Hematopoietic multipotent progenitor cell treated with erythropoietin and hydrocortisone succinate and interleukin-3 and kit ligand, for 6 days (in vitro differentiated cells): ENCODE measurements around the gene ASL.
"Not testable (repeated sequence)": the region's sequence is repeated elsewhere in the genome, so short reads cannot be mapped to it uniquely, and the experiment has no call there.

Experiments used
- DNase-seq: peaks from one replicate; pipeline ENCODE4 v3.0.0-alpha.2; 2015

ASL gene

DNA sequence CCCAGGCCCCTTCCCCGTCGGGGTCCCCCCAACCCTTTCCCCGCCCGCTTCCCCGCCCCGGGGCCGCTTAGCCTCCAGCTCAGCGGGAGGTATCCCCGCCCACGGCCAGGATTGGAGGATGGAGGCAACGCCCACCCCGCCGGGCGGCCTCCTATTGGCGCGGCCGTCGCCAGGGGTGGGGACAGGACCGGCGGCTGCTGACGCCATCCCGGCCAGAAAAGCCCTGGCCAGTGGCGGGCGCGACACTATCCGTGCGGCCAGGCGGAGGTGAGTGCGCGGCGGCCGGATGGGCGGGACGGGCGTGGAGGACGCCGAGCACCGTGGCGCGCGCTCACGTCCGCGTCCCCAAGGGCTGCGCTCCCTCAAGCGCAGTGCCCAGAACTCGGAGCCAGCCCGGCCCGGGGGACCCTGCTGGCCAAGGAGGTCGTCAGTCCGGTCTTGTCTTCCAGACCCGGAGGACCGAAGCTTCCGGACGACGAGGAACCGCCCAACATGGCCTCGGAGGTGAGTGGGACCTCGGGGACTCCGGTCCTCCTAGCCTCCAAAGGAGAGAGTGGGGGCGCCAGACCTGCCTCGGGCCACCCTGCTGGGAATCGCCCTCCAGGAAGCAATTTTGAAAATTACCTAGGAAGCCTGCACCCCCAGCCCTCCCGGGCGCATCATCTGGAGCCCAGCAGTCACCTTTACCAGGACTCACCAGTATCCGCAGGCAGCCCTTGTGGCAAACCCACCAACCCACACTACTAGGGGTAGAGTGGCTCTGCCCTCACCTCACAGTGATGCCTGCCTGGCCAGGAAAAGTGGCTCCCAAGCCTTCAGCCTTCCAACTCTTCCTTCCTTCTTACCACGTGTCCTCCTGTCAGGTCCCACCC is at the start of gene ASL:
Gene ASL (plus strand): TSS at position 230 of the 872 bp plus-strand sequence. CDS start 263 bp downstream, at position 493.
- DNase-seq: peak; percentile 97

DNA sequence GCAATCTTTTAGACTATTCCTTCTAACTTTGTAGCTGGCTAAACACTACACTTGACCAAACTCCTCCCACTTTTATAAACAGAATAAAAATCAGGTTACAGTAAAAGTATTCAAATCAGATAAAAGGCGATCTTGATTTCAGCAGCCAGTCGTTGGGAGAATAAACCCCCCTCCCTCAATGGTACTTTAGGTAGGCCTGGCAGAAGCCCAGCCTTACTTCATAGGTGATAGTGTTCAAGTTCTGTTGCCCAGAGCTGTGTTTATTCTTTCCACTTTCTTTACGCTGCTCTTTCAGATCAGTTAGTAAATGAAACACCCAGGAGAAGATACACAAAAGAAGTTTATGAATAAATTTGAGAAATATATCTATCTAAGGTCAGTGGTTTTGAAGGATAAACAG is 47.3 kb upstream of the ASL start:
- not testable (repeated sequence) for DNase-seq

DNA sequence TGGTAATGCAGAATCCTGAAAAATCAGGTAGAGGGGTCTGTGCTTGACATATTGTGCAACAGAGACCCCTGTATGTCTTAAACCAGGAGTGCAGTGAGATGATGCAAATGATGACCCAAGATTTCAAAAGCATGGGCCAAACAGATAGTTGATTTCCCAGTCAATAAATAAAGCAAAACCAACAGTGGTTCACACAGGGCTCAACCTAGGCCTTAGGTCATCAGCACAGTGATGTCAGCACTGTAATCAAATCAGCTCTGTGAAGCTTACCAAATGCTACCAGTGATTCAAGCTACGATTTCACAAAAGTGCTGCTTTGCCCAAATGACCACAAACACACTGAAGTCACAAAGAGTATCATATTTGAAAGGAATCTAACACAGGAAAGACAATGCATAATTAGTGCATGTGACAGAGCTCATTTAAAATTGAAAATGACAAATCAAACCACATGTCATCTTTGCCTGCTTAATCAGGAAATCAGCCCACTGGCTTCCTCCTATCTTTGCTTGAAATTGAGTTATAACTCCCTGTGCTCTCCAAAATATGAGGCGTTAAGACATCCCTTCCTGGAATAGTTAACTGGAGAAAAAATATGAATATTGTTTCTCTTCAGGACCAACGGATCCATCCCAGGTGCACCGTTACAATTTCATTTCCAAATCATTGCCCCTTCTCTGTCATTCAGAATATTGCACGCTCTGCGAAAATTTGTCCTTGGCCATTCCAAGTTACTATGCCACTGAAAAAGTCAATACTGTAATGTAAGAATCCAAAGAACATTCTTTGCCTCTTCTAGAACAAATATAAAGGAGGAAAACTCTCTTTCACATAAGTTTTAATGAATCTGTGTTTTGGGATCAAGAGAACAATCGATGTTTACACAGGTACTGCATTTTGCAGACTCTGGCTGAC is 41.9 kb upstream of the ASL start:
- DNase-seq: no peak

GRCh38 chr7:66034436-66035010 is 41.1 kb upstream of the ASL start:
- DNase-seq: not testable (repeated sequence)

GRCh38 chr7:66036382-66036781 is 39.2 kb upstream of the ASL start:
- no peak for DNase-seq

DNA sequence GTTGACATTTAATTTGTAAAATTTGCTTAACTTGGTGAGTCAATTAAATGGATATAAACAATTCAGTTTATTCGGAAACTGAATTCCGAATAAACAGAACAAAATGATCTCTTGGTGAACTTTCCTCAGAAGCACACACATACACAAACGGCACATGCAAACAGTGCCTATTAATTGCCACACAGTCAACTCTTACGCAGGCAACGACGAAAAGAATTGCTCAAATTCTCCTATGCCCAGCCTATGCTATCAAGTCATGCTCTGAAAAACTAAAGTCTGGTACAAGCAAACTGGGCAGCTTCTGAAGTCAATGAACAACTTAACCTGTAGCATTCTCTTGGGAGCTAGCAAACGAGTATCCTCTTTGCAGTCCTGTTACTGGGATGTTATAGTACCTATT is 38.8 kb upstream of the ASL start:
- DNase-seq: no peak

DNA sequence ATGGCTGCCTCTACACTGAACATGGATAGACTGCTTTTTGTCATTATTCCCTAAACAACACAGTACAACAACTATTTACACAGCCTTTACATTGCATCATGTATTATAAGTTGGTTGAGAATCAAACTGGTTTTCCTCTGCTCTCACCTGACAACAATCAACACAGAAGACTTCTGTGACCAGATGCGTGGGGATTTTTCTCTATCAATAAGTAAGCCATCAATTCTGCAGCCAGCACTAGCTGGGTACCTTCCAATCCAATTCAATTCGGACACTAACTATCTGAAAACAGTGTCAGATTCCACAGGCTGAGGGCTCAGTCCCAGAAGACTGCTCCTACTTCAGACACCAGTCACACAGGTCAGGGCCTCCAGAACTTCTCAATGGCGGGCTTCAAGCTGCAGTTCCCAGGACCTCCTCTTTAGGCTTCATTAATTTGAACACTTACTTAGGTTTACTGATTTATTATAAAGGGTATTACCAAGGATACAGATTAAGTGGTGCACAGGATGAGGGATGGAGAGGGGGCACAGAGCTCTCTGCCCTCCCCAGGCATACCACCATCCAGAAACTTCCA is 36.4 kb upstream of the ASL start:
- no peak for DNase-seq

DNA sequence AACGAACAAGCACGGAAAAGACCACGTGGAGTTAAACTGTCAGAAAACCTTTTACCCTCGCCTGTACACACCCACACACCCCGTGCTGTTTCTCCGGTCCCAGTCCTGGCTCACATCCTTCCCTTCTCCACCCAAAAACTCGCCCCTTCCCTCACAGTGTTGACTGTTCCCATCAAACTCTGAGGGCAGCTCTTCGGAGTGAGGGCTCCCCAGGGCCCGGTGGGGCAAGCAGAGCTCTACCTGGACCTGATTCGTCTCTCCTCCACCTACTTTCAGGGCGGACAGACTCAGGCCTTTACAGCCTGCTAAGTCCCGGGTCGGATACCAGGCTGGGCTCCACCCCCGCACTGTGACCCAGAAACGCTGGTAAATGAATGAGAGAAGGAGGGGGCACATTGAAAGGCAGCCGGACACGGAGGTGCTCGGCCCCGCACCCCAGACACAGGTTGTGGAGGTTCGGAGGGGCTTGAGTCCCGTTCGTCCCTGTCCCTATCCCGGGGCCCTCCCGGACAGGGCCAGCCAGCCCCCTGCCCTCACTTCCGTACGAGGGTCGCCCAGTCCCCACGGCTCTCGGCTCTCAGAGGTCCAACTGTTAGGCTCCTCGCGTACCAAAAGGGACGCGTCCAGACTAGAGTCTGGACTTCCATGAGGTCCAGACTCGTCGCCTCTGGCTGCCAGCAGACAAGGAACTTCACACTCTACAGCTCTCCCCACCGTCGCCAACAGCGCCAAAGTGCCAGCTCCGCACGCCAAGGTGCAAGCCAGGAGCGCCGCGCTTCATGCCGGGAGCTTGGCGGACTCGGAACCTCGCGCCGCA is 31.7 kb upstream of the ASL start:
- DNase-seq: peak; percentile 68

DNA sequence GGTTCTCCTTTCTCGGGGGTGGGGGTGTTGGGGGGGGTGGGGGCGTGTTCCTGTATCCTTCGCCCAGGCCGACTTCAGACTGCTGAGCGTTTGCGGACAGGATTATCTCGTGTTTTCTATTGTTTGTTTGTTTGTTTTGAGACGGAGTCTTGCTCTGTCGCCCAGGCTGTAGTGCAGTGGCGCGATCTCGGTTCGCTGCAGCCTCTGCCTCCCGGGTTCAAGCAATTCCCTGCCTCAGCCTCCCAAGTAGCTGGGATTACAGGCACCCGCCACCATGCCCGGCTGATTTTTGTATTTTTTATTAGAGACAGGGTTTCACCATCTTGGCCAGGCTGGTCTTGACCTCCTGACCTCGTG is 31.1 kb upstream of the ASL start:
- DNase-seq: not testable (repeated sequence)

- DNase-seq: no peak
Observed at GRCh38 chr7:66047426-66047825, 28.2 kb upstream of the ASL start.

GRCh38 chr7:66049886-66050285 is 25.7 kb upstream of the ASL start:
- DNase-seq: not testable (repeated sequence)

DNA sequence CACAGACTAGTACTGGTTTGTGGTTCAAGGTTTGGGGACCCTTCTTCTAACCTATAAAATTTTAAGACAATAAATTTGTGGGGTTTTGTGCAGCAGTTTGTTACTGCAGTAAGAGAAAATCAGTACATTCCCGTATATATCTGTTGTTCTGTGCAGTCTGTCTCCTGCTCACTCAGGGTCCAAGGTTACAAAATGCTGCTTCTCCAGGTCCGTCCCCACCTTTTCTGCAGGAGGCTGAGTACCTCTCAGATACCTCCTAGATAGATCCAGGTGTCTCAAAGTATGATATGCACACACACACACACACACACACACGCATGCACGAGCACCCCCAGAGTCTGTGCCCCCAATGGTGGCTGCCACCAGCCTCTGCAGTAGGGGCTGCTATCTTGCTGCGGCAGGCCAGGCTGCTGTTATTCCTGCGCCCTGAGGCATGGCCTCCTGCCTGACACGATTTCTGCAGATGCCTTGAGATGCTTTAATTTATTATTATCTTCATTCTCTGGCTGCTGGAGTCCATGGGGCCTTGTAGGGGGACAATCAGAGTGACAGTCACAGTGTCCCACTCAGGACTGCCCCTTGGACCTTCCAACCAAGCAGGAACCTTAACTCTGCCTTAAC is 25.2 kb upstream of the ASL start:
- no peak for DNase-seq

DNA sequence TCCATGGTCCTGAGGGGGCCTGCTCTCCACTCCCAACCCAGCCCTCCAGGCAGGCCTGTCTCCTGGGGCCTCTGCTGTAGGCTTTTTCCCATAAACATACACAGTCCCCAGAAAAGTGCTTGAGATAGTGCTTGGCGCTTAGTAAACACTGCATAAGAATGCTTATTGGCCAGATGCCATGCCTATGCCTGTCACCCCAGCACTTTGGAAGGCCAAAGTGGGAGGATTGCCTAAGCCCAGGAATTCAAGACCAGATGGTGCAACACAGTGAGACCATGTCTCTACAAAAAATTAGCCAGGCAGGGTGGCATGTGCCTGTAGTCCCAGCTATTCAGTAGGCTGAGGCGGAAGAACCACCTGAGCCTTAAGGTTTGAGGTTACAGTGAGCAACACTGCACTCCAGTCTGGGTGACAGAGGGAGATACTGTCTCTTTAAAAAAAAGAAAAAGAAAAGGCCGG is 24.6 kb upstream of the ASL start:
- no peak for DNase-seq

- DNase-seq: no peak
Observed at GRCh38 chr7:66052447-66052846, 23.2 kb upstream of the ASL start.

DNA sequence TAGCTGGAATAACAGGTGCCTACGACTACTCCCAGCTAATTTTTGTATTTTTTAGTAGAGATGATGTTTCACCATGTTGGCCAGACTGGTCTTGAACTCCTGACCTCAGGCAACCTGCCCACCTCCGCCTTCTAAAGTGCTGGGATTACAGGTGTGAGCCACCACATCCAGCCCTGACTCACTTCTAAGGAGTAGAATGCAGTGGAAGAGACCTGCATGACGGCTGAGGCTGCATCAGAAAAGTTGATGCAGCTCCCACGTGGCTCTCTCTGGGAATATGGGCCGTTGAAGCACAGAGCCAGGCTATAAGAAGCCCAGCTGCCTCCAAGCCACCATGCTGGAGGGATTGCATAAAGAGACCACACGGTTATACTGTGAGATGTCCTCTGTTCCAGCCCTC is 21.6 kb upstream of the ASL start:
- DNase-seq: no peak

GRCh38 chr7:66055321-66055956 is 20.2 kb upstream of the ASL start:
- DNase-seq: no peak

DNA sequence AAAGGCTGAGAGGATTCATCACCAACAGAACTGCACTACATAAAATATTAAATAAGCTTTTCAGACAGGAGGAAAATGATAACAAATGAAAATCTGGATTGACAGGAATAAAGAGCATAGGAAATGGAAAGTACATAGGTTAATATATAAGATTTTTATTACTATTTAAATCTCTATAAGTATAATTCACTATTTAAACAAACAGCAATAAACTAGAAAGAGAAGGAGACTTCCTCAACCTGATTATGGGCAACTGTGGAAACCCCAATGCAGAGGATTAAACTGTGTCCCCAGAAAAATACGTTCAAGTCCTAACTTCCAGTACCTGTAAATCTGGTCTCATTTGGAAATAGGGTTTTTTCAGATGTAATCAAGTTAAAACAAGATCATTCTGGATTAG is 14.8 kb upstream of the ASL start:
- DNase-seq: no peak

DNA sequence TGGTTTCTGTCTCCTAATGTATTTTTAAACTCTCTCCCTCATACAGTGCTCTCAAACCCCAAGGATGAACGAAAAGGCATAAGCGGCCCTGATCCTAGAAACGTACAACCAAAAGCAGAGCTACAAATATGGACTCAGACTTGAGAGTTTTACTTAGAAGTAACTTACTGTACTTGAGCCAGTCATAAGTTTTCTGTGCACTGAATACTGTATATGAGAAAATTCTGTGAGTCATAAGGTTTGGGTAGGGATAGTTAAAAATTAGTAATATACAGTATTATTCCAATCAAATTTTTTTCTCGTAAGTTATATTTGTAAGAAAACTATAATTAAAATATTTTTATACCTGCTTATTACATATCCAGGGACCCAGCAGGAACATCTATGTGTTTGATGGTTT is 5.9 kb upstream of the ASL start:
- DNase-seq: no peak

GRCh38 chr7:66070222-66070621 is 5.4 kb upstream of the ASL start:
- DNase-seq: no peak

DNA sequence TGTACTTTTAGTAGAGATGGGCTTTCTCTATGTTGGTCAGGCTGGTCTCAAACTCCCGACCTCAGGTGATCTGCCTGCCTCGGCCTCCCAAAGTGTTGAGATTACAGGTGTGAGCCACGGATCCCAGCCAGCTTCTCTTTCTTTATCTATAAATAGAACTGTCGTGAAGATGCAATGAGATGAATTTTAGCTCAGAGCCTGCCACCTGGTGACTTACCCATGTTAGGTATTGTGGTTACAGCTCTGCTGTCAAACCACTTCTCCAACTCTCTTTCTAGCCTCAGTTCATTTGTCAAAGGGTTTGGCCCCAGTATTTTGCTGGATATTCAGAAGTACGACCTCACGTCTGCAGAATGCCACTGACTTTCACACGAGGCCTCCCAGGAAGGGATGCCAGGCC is 3.4 kb upstream of the ASL start:
- DNase-seq: not testable (repeated sequence)
